ENCODE results near the gene PLCD3. TPM values are rescaled to one million over a fixed set of nuclear protein-coding genes. Genes with fewer than 3 reads are reported as not detected.

PLCD3 gene
- total RNA-seq, 6 experiments from 2014 or later = 2.0 to 26.4 (median 3.0) TPM

GRCh38 chr17:45093444-45094110, 38.7 kb downstream of the PLCD3 start:
- TF ChIP-seq CTCF (IDR thresholded peaks at IDR 0.05) (no peak), POLR2A (IDR thresholded peaks at IDR 0.05) (no peak)
- Histone ChIP-seq H3K4me1 (peaks cover 0 to 42% (median 19%) of the 10 kb centered on the region in 4 donors), H3K27me3 (no peaks in the 10 kb centered on the region), H3K36me3 (peaks cover 0 to 69% (median 23%) of the 10 kb centered on the region in 4 donors), H3K4me3 (no peak overlapping the region), H3K9me3 (no peaks in the 10 kb centered on the region), H3K27ac (peak overlapping the region; percentile 60 to 83 (median 79))
- intact Hi-C loops (cut with DNase I) = no loop called here
- 32% methylated on average over 3 of the region's 13 CpGs for WGBS (ENCODE audit: insufficient coverage, low coverage, low lambda C conversion rate, missing lambda C conversion rate)
- ATAC-seq (peak; percentile 26 to 79 (median 76)), DNase-seq (peak in 2 of 3 donors; percentile 65 to 69)

- H3K27ac ChIP-seq = peak overlapping the region; percentile 60 to 83 (median 79)
- TF ChIP-seq POLR2A (IDR thresholded peaks at IDR 0.05) (peak; percentile 59), CTCF (IDR thresholded peaks at IDR 0.05) (no peak)
Observed at GRCh38 chr17:45092911-45093430, 39.3 kb downstream of the PLCD3 start.

GRCh38 chr17:45091778-45092425, 40.4 kb downstream of the PLCD3 start:
- intact Hi-C loops (cut with DNase I) = no loop called here
- ATAC-seq (peak in 1 of 4 donors; percentile 26), DNase-seq (no peak)
- Histone ChIP-seq H3K27ac (peak overlapping the region; percentile 60 to 83 (median 75)), H3K27me3 (no peaks in the 10 kb centered on the region), H3K4me3 (no peak overlapping the region), H3K9me3 (no peaks in the 10 kb centered on the region), H3K4me1 (peaks cover 0 to 59% (median 27%) of the 10 kb centered on the region in 4 donors), H3K36me3 (peaks cover 0 to 58% (median 14%) of the 10 kb centered on the region in 4 donors)
- no peak for TF ChIP-seq POLR2A (IDR thresholded peaks at IDR 0.05)
- TF ChIP-seq CTCF (IDR thresholded peaks at IDR 0.05) = no peak
- WGBS (ENCODE audit: insufficient coverage, low coverage, low lambda C conversion rate, missing lambda C conversion rate) = 82% methylated on average over 6 of the region's 11 CpGs

More at GRCh38 chr17:45092911-45093430, 39.3 kb downstream of the PLCD3 start:
- Histone ChIP-seq H3K36me3 (peaks cover 0 to 64% (median 20%) of the 10 kb centered on the region in 4 donors), H3K27me3 (no peaks in the 10 kb centered on the region), H3K4me3 (no peak overlapping the region), H3K9me3 (no peaks in the 10 kb centered on the region), H3K4me1 (peaks cover 0 to 48% (median 22%) of the 10 kb centered on the region in 4 donors)
- ATAC-seq (peak; percentile 84 to 92 (median 88)), DNase-seq (peak; percentile 76 to 83 (median 77))
- intact Hi-C loops (cut with DNase I) = no loop called here
- no CpG with 5 or more reads among the region's 6 CpGs for WGBS (ENCODE audit: insufficient coverage, low coverage, low lambda C conversion rate, missing lambda C conversion rate)

- no peak for ATAC-seq
- TF ChIP-seq CTCF (IDR thresholded peaks at IDR 0.05) (no peak), POLR2A (IDR thresholded peaks at IDR 0.05) (no peak)
- Histone ChIP-seq H3K9me3 (no peaks in the 10 kb centered on the region), H3K36me3 (peaks cover 0 to 50% (median 10%) of the 10 kb centered on the region in 4 donors), H3K4me3 (no peak overlapping the region), H3K27ac (no peak overlapping the region), H3K27me3 (no peaks in the 10 kb centered on the region), H3K4me1 (peaks cover 0 to 69% (median 31%) of the 10 kb centered on the region in 4 donors)
- intact Hi-C loops (cut with DNase I) = no loop called here
- no peak for DNase-seq
- 90% methylated on average over 3 of the region's 3 CpGs for WGBS (ENCODE audit: insufficient coverage, low coverage, low lambda C conversion rate, missing lambda C conversion rate)
Observed at GRCh38 chr17:45090711-45091110, 41.6 kb downstream of the PLCD3 start.

Measured in right lobe of liver (tissue), 6 donors.